ENCODE measurements around the gene FAM236B.
"Not testable (repeated sequence)": the region's sequence is repeated elsewhere in the genome, so short reads cannot be mapped to it uniquely, and the experiment has no call there.

FAM236B gene

DNA sequence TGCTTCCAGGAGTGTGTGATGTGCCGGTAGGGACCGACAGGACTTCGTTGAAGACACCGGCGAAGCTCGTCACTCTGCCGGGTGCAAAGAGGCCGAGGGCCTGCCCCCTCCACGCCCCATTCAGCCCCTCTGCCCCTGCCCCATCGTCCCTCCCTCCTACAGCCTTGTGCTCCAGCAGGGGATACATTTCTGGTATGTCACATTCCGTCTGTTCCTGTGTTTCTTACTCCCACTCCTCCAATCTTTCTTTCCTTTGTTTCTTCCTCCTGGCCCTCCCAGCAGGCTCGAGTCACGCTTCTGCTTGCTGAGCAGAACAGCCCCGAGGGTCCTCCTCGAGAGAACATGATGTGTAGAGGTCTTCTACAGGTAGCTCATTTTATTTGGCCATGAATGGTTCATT is at the start of gene FAM236B:
FAM236B (minus strand) TSS at position 101 of the 400 bp plus-strand sequence; CDS start at position 1, 100 bp downstream.
- DNase-seq (ENCODE audit: low read depth): not testable (repeated sequence)

DNA sequence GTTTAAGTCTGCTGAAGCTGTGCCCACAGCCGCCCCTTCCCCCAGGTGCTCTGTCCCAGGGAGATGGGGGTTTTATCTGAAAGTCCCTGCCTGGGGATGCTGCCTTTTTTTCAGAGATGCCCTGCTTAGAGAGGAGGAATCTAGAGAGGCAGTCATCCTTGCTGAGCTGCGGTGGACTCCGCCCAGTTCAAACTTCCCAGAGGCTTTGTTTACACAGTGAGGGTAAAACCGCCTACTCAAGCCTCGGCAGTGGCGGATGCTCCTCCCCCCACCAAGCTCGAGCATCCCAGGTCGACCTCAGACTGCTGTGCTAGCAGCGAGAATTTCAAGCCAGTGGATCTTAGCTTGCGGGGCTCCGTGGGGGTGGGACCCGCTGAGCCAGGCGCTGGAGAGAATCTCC is 48.2 kb upstream of the FAM236B start:
- DNase-seq (ENCODE audit: low read depth): not testable (repeated sequence)

DNA sequence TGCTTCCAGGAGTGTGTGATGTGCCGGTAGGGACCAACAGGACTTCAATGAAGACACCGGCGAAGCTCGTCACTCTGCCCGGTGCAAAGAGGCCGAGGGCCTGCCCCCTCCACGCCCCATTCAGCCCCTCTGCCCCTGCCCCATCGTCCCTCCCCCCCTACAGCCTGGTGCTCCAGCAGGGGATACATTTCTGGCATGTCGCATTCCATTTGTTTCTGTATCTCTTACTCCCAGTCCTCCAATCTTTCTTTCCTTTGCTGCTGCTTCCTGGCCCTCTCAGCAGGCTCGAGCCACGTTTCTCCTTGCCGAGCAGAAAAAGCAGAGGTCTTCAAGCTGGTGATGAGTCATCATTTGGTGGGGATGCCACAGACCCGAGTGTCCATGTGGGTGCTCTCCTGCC is 25.6 kb upstream of the FAM236B start, which contains the start of gene FAM236D:
FAM236D (minus strand) TSS at position 101 of the 400 bp plus-strand sequence; CDS start at position 1, 100 bp downstream.
- DNase-seq (ENCODE audit: low read depth): not testable (repeated sequence)

DNA sequence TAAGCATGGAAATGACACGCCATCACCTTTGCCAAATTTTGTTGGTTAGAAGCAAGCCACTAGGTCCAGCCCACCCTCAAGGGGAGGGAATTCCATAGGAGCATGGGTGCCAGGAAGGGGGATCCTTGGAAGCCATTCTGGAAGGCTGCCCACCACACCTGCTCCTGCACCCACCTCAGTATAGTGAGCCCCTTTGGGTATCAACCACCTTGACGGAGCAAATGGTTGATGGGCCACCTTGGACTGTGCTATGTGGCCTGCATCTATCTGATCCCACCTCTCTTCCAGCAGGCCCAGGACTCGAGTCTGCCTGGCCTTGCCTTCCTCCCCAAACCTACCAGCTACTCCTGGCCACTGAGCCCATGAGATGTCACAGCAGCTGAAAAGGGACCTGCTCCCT is 7.9 kb upstream of the FAM236B start:
- not testable (repeated sequence) for DNase-seq (ENCODE audit: low read depth)

DNA sequence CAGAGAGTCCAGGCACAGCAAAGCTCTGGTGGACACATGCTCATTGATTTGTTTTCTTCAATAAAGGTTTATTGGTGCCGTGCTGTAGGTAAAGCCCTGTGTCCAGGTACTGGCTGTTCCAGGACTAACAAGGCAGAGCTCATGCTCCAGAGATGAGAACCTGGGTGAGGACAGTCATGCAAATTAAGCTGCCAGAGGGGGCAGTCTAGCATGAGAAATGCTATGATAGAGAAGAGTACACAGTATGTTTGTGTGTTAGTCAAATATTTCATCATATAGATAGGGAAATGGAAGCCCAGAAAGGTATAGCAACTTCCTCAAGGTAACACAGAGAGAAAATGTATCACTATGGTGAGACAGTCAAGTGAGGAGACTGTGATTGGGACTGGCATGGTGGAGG is 5.7 kb upstream of the FAM236B start:
- not testable (repeated sequence) for DNase-seq (ENCODE audit: low read depth)

DNA sequence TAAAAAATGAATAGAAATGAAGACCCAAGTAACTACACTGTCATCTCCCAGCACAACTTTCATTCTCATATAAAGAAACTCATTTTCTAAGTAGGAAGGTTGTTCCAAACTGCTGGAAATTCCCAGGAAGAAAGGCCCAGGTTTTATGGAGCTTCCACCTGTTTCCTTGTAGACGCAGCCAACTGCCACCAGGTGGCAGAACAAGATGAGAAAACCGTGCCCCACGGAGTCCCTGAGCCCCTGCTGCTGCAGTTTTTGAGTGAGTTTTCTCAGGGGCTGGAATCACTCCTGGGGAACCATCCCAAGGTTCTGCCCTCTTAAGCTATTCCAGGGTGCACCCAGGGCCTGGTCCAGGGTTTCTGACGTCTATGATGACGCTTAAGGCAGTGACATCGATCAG is 1.5 kb upstream of the FAM236B start:
- DNase-seq (ENCODE audit: low read depth): not testable (repeated sequence)

DNA sequence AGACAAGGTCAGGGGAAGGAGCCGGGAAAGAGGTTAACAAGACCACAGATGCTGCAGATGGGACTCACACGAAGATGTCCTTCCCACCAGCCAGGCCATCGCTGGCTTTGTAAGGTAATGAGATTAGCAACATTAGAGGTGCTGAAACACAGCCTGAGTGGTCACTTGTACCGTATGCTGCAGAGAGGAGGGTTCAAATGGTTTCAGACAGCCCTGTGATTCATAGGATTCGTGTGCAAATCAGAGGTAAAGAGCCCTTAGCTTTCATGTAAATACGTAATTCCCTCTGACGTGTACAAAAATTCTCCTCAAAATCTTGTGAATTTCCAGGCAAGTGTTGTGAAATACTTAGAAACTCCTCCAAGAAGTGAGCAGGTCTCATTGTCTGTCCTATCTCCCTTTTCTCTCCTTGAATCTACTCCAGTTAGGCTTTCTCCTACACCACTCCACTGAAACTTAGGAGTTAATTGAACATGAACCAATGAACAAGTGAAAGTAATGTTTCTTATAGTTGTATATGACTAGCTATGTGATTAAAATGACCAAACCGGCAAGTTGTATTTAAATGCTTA is 991 bp upstream of the FAM236B start:
- not testable (repeated sequence) for DNase-seq (ENCODE audit: low read depth)

DNA sequence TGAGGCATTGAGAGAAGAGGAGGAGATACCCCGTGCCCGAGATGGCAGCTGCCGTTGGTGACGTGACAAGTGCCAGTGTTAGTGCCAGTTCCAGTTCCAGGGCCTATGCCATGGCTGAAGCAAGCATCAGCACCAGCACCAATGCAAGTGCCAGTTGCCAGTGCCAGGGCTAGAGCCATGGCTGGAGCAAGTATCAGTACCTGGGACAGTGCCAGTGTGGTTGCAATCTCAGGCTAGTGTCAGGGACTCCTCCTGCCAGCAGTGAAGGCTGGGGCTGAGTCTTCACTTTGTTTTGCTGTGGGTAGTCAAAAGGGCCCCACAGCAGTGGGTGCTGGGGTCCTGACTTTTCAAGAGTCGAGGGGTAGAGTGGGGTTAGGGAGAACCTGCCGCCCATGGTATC is 4.3 kb downstream of the FAM236B start:
- DNase-seq (ENCODE audit: low read depth): not testable (repeated sequence)

DNA sequence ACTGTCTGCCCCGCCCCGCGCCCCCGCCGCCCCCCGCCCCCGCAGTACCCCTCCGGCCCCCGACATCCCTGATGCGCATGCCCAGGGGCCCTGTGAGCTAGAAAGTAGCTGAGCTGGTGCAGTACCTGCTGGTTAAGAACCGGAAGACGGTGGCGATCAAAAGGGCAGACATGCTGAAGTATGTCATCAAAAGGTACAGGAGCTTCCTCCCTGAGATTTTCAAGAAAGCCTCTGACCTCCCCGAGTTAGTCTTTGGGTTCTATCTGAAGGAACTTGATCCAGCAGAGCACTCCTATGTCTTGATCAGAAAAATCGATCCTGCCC is 5.0 kb downstream of the FAM236B start:
- not testable (repeated sequence) for DNase-seq (ENCODE audit: low read depth)

DNA sequence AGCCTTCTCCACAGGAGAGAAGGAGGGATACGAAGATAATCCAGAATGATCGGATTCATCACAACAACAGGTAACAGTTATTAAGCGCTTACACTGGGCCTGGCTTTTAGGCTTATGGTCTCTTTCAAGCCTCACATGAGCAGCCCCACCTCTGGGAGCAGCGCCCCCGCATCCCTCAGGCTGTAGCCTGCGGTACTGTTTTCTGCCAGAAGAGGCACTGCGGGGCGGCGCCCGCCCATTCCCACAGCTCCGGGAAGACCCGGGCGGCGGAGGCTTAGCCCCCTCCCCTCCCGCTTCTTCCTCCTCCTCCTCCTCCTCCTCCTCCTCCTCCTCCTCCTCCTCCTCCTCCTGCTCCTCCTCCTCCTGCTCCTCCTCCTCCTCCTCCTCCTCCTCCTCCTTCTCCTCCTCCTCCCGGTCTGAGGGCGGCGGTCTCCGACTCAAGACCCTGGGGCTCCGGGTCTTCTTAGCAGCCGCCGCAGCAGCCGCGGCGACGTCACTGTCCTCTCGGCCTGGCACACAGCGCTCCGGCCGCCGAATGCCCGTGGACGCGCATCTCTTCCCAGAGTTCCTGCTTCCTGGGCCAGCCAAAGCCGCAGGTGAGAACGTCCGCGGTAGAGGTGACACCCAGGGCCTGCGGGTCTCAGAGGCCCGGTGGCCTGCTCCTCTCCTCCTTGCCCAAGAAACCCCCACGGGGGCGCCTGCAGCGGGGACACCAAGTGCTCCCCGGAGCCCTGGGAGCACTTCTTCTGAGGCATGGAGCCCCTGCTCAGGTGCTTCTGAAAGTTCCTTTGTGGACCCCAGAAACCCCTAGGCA is 5.6 kb downstream of the FAM236B start, which contains the start of gene DMRTC1B:
DMRTC1B (plus strand) TSS at position 238 of the 814 bp plus-strand sequence. CDS start 68,246 bp downstream, outside the sequence.
- not testable (repeated sequence) for DNase-seq (ENCODE audit: low read depth)

DNA sequence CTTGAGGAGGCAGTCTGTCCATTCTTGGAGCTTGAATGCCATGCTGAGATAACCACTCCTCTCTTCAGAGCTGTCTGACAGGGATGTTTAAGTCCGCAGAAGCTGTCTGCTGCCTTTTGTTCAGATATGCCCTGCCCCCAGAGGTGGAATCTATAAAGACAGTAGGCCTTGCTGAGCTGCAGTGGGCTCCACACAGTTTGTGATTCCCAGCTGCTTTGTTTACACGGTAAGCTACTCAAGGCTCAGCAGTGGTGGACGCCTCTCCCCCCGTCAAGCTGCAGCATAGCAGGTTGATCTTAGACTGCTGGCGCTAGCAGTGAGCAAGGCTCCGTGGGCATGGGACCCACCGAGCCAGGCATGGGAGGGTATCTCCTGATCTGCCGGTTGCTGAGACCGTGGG is 22.0 kb downstream of the FAM236B start:
- DNase-seq (ENCODE audit: low read depth): not testable (repeated sequence)

DNA sequence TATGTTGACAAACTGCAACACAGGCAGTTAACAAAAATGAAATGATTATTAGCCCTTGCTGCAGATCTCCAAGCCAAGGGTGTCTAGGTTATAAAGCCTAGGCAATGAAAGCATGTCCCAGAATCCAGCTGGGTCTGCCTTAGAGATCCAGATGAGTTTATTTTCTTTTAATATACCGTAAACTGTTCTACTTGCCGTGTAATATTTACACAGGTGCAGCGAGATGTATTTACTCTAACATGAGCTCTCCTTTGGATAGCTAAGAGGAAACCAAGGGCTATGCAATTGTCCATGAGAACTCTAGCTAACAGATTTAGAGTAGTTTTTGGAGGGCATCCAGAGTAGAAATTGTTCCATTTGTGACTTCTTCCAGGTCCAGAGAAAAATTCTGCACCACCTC is 33.9 kb downstream of the FAM236B start:
- not testable (repeated sequence) for DNase-seq (ENCODE audit: low read depth)

DNA sequence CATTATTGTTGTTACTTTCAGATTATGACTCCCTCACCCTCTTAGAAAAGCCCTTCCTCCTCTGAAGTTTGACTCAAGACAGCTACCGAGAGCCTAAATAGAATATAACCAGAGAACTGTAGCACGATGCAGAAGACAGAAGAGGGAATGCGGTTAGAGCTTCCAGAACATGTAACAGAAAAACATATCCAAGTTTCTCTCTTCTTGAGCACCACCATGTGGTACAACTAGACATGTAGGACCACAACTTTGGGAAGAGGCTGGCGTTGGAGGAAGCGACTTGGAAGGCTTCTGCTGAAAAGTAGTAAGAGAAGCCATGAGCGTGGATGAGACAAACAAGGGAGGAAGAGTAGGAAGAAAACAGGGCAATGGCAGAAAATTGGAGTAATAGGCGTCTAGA is 36.9 kb downstream of the FAM236B start:
- not testable (repeated sequence) for DNase-seq (ENCODE audit: low read depth)

DNA sequence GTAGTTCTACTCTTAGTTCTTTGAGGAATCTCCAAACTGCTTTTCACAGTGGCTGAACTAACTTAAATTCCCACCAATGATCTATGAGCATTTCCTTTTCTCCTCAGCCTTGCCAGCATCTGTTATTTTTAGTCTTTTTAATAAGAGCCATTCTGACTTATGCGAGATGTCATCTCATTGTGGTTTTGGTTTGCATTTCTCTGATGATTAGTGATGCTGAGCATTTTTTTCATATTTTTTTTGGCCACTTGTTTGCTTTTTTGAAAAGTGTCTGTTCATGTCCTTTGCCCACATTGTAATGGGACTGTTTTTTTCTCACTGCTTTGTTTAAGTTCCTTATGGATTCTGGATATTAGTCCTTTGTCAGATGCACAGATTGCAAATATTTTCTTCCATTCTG is 46.9 kb downstream of the FAM236B start:
- no peak for DNase-seq (ENCODE audit: low read depth)

DNA sequence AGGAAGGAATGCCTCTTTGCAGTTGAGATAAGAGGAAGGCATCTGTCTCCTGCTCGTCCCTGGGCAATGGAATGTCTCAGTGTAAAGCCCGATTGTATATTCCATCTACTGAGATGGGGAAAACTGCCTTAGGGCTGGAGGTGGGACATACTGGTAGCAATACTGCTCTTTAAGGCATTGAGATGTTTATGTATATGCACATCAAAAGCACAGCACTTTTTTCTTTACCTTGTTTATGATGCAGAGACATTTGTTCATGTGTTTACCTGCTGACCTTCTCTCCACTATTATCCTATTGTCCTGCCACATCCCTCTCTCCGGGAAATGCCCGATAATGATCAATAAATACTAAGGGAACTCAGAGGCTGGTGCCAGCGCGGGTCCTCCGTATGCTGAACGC is 48.8 kb downstream of the FAM236B start:
- DNase-seq (ENCODE audit: low read depth): not testable (repeated sequence)
